ENCODE results near the gene HS3ST3A1. TPM values are rescaled to one million over a fixed set of nuclear protein-coding genes. Genes with fewer than 3 reads are reported as not detected.

HS3ST3A1 gene
- total and polyA plus RNA-seq, 2 of the 8 experiments (the other 6 are each of a cell fraction or from before 2014, with no cell fraction given), result 5.4 to 5.7 TPM

DNA sequence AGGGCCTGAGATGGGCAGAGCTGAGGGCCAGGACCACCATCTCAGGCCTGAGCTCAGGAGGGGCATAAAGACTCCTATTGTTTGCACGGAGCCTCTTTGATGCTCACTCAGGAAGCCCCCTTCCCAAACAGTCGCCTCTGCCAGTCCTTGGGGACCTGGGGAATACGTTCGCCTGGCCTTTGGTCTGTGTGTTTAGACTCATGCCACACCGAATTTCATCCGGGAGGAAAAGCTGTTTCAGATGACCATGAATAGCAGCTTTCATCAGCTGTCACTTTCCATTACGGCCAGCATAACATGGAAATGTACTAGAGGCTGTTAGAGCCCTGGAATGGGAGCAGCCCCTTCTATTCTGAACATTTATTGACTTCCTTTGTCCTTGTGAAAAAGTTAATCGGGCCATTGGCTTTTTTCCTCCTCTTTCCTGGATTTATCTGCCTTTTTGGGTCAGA, 139.0 kb downstream of the HS3ST3A1 start:
- Histone ChIP-seq H3K9me3 (ENCODE audit: insufficient read depth in 2 of 2, low read depth in 1 of 2, low read length in 1 of 2) (no peaks in the 10 kb centered on the region), H2AFZ (ENCODE audit: low read length) (no peak overlapping the region), H2BK5ac (ENCODE audit: low read depth, low read length) (no peak overlapping the region), H3K79me1 (ENCODE audit: low read depth, low read length) (no peaks in the 10 kb centered on the region), H3K4me1 (replicated peaks in 1 of 4; ENCODE audit: control insufficient read depth in 3 of 4, insufficient read depth in 4 of 4, low read length in 3 of 4) (no peaks in the 10 kb centered on the region), H4K20me1 (replicated peaks in 1 of 2; ENCODE audit: control insufficient read depth in 1 of 2, insufficient read depth in 2 of 2, low read length in 2 of 2) (no peaks in the 10 kb centered on the region), H4K8ac (ENCODE audit: extremely low read depth, insufficient read depth, low read length) (no peak overlapping the region), H3K56ac (replicated peaks; ENCODE audit: insufficient read length, low read depth, low read length) (no peak overlapping the region), H3K4me2 (ENCODE audit: insufficient read depth in 1 of 2, low read depth in 2 of 2, low read length in 2 of 2) (no peak overlapping the region), H4K91ac (replicated peaks; ENCODE audit: insufficient read length, low read length) (no peak overlapping the region), H3K14ac (ENCODE audit: insufficient read length) (no peak overlapping the region), H2BK12ac (ENCODE audit: low read depth, low read length) (no peak overlapping the region), H3K27me3 (replicated peaks in 1 of 4; ENCODE audit: control insufficient read depth in 3 of 4, extremely low read depth in 1 of 4, insufficient read depth in 3 of 4, low read length in 3 of 4) (no peaks in the 10 kb centered on the region), H3K79me2 (ENCODE audit: control insufficient read depth in 1 of 2, insufficient read depth in 2 of 2, low read length in 2 of 2) (no peaks in the 10 kb centered on the region), H3K23ac (ENCODE audit: insufficient read length) (no peak overlapping the region), H3K27ac (ENCODE audit: low read depth, low read length) (no peak overlapping the region), H2BK20ac (ENCODE audit: low read length) (no peak overlapping the region), H3K4ac (replicated peaks; ENCODE audit: insufficient read length, low read depth, low read length) (no peak overlapping the region), H3K9ac (replicated peaks in 1 of 4; ENCODE audit: extremely low read depth in 1 of 4, low read depth in 3 of 4, low read length in 3 of 4) (no peak overlapping the region), H3K23me2 (ENCODE audit: low read depth, low read length) (no peaks in the 10 kb centered on the region), H2AK5ac (ENCODE audit: low read depth, low read length) (no peak overlapping the region), H3K18ac (ENCODE audit: extremely low read depth, low read length) (no peak overlapping the region), H2BK120ac (replicated peaks; ENCODE audit: low read depth, low read length) (no peak overlapping the region), H3K4me3 (ENCODE audit: extremely low read depth in 1 of 4, insufficient read depth in 2 of 4, low read depth in 3 of 4, low read length in 4 of 4) (no peak overlapping the region), H2BK15ac (ENCODE audit: low read length) (no peak overlapping the region), H3K36me3 (ENCODE audit: control insufficient read depth in 2 of 4, insufficient read depth in 4 of 4, low read length in 3 of 4) (no peaks in the 10 kb centered on the region), H4K5ac (ENCODE audit: insufficient read length, low read depth, low read length) (no peak overlapping the region)
- DNase-seq (ENCODE audit: low read depth in 1 of 2, low spot score in 2 of 2) (no peak), FAIRE-seq (no peak)
- ChIA-PET CTCF (ENCODE audit: partially characterized antibody) (interaction anchor here (1.0 to 1.4 kb wide), 2 partner anchors 10 to 126 kb away, joined by 3 read pairs; no protein-coding TSS in a partner anchor), POLR2A (ENCODE audit: partially characterized antibody) (no interaction called here)
- WGBS, 2 experiments (ENCODE audit: extremely low coverage in 1 of 2, insufficient coverage in 1 of 2, insufficient read length in 1 of 2, insufficient replicate concordance in 2 of 2, low coverage in 1 of 2, low lambda C conversion rate in 2 of 2, missing lambda C conversion rate in 1 of 2), result 93% methylated on average over 8 of the region's 8 CpGs; no CpG with 5 or more reads in 1 of the 2 experiments
- no peak for TF ChIP-seq BCL11A (IDR thresholded peaks at IDR 0.05; ENCODE audit: low read depth in 2 of 2, low read length in 2 of 2)
- no peak for TF ChIP-seq TAF7 (optimal IDR thresholded peaks at IDR 0.05; ENCODE audit: borderline replicate concordance, low read depth, low read length)
- TF ChIP-seq ASH2L (IDR thresholded peaks at IDR 0.05; ENCODE audit: low read length), result no peak
- TF ChIP-seq TEAD4 (IDR thresholded peaks at IDR 0.05; ENCODE audit: low read depth, low read length), result no peak
- TF ChIP-seq CHD1 (IDR thresholded peaks at IDR 0.05; ENCODE audit: low read depth, low read length), result no peak
- TF ChIP-seq, protein P1, sequence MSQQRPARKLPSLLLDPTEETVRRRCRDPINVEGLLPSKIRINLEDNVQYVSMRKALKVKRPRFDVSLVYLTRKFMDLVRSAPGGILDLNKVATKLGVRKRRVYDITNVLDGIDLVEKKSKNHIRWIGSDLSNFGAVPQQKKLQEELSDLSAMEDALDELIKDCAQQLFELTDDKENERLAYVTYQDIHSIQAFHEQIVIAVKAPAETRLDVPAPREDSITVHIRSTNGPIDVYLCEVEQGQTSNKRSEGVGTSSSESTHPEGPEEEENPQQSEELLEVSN (IDR thresholded peaks at IDR 0.05), result no peak
- TF ChIP-seq SP2 (IDR thresholded peaks at IDR 0.05; ENCODE audit: low read length), result no peak
